NCI-H2227 (cell line): ENCODE measurements around the gene TMEM229B.
A peak's percentile ranks its signal among the peaks of the same experiment; 100 is the strongest.

ENCODE experiments used
- DNase-seq: peaks from one replicate; lab custom pipeline; 2025; ENCODE audit not compliant: unreplicated experiment; lab: John Stamatoyannopoulos, UW

TMEM229B gene

DNA sequence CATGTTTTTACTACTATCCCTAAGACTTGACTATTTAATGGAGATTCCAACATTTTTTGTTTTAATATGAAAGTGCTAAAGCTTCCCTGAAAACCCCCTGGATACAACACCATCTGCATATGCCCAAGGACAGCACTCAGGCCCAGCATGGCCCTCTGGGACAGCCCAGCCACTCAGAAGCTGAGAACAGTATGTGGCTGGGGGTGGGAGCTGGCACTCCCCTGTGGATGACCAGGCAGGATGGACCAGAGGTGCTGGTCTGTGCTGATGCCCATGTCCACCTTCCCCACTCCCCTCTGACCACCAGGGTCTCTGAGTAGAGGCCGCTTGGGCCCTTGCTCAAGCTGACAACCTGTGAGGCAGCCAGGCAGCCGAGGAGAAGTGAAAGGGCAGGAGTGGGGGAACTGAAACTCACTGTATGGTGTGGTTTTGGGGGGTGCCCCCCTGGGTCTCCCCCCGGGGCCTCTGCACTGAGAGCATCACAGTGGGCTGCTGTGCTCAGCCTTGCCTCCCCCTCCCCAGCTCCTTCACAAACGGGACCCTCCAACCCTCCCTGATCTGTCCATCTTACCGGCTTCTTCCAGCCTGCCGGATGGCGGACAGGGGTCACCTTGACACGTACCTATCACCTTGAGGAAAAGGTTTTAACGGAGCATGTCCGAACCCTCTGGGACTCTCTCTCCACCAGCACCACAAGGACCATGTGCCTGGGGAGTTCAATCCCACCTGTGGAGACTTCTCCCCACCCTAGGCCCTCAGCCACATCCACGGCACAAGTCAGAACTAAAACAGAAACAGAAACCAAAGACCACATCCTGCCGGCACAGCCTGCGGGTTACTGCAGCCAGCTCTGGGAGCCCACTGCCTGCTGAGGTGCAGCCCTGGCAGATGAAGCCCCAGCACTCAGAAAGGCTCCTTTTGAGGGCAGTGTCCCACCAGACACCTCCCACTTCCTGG, at the start of gene TMEM229B:
Gene TMEM229B (minus strand): TSS at position 785 of the 957 bp plus-strand sequence. CDS start 14,798 bp downstream, outside the sequence.
- DNase-seq: no peak

DNA sequence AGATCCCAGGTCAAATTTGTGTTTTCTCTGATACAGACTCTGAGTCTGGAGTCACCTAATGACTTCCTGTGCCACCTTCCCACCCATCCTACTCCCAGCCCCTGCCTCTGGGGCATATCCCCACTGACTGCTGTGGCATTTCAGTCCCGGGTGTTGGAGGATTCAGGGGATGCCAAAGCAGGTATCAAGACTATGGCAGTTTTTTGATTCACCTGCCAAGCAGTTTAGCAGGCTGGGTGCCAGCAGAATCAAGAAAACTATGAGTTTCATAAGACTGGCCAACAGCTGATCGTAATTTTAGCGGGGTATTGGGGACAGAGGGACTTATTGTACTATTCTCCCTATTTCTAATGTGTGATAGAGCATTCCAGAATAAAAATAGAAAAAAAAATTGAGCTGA, 49.2 kb upstream of the TMEM229B start:
- no peak for DNase-seq

DNA sequence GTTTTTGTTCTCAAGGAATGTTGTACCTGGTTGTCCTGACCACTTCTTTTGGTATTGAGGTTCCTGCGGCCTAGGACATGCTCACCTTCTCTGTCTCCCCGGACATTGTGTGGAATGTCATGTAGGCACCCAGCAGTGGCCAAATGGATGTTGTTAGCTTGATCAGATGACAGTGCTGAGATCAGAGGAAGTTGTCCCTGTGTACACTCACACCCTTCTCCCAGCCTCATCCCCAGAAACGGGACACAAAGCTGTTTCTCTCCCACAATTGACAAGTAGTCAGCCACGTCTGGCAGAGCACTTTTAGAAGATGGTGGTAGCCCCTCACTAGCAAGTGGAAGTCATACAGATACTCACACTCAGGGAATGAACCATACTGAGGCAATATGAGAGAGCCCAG, 47.6 kb upstream of the TMEM229B start:
- DNase-seq: no peak

DNA sequence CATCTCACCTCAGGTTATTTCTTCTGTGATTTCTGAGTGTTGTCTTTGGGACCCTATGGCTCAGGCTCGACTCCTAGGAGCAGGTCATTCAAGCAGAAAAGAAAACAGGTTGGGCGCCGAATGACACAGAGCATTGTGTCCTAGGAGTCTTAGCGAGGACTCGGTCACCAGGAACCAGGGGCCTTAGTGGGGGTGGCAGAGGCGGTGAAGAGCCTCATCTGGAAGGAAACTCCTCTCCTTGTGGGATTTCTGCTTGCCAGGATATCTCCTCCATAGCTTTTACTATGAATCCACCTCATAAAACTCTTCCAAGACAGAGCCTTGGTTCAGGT, 45.2 kb upstream of the TMEM229B start:
- no peak for DNase-seq

DNA sequence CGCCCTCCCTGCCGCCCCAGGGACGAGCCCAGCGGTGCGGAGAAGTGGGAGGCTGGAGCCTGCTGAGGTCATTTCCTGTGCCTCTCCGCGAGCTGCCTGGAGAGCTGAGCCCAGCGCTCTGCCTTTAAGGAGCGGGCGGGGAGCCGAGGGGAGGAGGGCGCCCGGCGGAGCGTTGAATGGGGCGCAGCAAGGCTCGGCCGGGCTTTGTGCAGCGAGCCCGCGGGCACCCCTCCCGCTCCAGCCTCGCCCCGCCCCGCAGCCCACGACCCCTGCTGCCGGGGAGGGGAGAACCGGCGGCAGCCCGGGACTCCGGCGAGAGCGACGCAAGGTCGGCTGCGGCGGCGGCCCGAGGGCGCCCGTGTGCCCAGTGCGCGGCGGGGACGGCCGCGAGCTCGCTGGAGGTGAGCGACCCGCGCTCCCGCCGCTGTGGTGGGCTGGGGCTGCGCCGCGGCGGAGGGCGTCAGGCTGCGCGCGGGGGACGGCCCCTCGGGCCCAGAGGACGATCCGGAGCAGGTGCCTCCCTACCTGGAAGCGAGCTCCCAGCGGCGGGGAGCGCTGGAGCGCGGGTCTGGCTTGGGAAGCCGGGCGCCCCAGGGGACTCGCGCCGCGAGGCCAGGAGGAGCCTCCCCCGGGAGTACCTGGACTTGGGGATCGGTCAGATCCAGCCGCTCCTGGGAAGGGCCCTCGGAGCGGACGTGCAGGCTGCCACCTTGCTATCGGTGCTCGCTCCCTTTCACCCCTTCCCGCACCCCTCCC, 44.7 kb upstream of the TMEM229B start, which contains the start of gene PLEKHH1:
Gene PLEKHH1 (plus strand): TSS at position 293 of the 756 bp plus-strand sequence. CDS start 8,578 bp downstream, outside the sequence.
- DNase-seq: peak; percentile 74

DNA sequence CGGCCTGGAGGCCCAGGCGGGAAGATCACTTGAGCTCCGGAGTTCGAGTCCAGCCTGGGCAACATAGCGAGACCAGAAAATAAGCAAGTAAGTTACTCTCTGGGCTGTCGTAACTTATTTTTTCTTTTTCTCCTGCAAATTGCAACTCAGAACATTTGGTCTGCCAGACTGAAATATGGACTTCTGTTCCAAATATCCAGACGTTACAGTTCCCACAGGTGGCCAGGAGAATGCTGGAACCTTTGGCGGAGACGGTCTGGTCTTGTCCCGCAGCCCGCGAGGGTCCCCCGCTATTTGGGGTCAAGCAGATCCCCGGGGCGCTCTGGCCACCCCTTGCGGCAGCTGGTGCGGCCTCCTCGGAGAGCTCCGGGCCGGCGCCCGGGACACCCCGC, 44.1 kb upstream of the TMEM229B start:
- no peak for DNase-seq

DNA sequence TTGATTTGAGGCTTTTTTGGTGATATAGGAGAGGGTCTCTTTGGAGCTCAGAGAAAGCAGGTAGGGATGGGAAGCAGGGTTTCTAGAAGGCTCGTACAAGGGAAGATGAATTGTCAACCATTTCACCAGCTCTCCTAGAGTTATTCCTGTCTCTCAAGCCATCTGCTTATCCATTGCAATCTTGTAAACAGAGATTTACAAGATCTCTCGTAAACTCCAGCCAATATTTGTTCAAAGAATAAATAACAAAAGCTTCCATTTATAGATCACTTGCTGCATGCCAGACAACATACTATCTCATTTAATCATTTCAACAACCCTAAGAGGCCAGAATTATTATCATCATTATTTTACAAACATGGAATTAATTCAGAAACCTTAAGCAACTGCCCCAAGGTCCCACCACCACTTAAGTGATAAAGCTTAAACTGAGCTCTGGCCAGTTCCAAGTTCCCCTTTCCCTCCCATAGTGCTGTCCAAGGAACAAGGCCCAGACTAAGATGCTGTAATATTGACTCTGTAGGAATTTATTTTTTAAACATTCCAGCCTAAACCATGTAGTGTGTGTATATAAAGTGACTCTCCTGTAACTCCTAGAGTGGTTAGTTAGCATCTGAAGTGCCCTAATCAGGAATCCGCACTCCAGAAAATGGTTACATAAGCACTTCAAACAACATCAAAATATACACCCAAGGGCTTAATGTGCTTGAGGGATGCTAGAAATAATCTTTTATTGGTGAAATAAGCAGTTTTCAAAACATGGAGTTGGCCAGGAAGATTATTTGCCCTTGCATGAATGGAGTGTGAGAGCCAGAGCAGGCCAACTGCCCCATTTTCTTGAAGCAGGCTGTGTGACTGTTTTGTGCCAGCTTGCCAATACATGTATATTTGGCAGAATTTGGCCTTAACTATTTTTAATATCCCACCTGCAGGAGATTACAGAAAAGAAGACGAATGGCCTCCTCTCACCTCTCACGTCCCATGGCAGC, 41.7 kb upstream of the TMEM229B start:
- no peak for DNase-seq

DNA sequence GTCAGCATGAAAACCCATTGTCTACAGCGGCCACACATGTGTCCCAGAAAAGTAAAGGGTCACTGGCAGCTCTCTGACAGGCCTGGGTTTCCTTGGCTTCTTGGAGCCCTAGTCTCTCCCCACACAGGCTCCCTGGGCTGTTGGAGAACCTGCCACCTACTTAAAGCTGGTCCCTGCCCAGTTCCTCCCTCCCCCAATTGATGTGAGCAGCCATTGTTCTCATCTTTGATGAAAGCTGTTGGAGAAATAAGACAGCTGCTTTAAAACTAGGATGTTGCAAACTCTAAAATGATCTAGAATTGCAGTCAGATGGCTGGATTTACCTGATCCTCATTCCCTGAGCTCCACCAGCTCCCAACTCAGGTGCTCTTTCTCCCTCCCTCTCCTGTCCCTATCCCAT, 39.8 kb upstream of the TMEM229B start:
- no peak for DNase-seq

DNA sequence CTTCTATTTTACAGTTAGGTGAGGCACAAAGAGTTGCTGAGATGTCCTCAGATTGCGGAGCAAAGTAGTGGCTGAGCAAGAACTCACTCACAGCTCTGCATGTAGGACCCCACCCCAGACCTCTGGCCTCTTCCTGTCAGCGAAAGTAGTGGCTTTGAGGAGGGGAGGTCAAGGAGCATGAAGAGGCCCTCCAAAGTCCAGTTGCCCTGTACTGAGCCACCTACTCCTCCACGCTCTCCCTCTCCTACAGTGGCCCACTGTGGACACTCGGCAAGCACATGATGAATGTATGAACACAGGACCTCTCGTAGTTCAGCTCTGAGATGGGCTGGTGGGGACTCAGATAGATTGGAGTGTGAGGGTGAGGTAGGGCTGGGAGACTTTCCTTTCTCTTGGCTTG, 39.2 kb upstream of the TMEM229B start:
- DNase-seq: no peak

DNA sequence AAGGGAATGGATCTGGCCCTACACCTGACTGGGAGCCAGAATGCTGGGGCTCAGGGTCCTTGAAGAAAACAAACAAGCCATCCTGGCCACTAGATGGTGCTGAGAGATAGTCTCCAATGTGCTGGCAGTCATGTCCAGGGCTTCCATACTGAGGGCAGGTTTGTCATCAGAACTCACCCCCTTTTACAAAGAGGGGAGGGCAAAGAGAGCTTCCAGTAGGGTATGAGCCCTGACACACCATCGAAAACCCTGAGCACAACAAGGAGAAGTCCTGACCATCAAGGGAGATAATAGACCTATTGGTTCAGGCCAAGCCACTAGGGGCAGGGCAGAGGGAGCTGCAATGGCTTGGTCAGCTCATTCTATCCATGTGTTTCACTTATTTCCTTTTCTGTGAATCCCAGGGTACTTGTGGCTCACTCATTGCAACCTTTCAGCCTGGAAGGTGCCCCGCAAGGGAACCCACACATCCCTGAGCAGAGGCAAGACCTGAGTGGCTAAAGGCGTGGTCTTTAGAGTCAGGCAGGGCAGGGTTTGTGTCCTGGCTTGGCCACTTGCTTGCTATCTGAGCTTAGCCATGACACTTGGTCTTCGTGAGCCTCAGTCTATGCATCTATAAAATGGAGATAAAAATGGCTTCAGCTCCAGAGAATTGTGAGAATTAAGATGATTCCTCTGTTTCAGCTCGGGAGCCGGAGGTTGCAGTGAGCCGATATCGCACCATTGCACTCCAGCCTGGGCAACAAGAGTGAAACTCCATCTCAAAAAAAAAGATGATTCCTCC, 38.3 kb upstream of the TMEM229B start:
- DNase-seq: peak; percentile 60

DNA sequence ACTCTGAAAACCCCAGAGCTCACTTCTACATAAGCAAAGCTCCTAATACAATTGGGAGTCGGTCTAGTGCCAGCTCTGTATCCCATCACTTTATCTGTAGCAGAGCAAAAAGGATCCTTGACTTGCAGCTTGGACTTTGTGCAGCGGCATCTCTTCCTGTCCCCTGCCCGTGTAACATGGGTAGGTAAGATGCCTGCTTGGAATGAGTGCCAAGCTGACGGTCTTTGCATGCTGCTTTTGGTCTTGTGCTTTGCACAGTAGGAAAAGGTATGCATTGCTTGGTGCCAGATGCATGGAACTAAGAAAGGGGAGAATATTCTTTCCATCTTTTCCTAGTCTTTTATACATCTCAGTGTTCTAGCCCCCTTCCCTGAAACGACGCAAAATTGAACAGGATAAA, 37.7 kb upstream of the TMEM229B start:
- no peak for DNase-seq

DNA sequence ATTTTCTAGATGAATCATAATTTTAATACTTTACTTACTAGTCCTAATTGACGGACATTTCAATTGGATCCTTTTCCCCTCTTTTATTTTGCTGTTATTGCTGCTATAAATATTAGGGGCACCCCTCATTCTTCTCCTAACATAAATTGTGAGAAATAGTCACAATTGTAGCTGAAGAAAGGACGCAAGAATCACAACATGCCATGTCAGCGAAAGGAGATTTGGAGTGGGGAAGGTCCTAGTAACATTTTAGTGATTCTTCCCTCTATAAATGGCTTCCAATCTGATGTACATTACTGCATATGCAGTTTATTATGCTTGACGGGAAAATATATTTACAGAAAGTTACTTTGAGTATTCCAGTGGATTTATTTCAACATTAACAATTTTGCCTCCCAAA, 36.9 kb upstream of the TMEM229B start:
- DNase-seq: no peak

DNA sequence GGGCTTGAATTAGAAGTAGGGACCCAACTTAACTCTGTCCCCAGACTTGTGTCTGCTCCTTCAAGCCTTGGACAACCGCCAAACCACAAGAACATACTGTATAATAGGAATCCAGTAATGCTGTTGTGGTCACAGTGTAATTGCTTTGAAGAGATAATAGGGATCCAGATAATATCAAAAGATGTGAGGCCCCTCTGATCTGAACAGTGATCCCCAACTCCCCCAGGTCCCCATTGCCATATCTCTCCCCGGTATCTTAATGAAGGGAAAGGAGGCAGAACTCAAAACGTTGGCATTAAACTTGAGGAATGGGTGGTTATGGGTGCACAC, 36.1 kb upstream of the TMEM229B start:
- no peak for DNase-seq

DNA sequence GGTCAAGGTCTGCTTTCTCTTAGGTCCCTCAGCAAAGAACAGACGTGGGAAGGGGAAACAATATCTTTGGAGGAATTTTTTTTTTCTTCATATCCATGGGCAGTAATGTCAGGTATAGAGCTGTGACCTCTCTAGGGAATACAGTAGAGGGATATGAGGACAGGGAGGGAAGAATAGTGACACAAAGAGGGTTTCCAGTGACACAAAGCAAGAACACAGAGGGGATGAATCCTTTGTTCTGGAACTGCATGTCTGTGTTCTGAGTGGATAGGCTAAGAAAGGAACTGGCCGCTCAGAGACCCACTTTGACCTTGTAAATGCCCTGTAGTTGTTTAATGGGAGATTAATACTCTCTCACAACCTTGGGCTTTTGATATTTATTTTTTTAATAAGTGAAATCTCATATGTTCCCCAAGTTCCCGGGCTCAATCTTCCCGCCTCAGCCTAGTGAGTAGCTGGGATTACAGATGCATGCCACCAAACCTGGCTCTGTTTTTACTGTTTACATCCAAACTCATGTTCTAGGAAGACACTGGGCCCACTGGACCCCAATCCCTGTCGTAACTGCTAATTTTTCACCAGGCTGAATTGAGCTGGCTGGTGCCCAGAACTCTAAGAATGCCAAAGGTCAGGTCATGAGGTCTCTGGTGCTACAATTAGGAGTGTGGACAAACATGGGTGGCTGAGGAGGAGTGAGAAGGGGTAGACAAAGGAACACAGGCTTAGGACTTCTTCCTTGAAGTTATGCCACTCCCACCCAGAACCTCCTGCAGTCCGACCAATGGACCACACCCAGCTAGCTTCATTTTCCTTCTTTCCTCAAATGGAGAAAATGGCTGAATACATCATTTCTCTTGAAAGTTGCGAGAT, 35.5 kb upstream of the TMEM229B start:
- no peak for DNase-seq

DNA sequence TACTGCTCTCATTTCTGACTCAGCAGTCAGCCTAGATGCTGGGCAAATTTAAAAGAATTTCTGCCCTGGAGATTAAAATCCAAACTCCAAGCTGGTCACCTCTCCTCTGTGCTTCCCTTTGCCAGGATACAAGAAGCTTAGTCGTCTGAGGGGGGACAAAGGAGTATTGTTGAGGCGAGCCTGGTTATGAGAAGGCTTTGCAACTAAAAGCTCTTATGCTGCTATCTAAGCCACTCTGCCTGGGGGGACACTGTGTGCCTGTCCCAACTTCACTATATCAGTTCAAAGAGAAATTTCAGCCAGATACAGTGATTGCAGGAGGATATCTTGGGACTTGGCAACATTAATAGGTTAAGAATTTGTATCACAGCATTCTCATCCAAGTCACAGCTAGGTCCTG, 33.7 kb upstream of the TMEM229B start:
- DNase-seq: no peak

DNA sequence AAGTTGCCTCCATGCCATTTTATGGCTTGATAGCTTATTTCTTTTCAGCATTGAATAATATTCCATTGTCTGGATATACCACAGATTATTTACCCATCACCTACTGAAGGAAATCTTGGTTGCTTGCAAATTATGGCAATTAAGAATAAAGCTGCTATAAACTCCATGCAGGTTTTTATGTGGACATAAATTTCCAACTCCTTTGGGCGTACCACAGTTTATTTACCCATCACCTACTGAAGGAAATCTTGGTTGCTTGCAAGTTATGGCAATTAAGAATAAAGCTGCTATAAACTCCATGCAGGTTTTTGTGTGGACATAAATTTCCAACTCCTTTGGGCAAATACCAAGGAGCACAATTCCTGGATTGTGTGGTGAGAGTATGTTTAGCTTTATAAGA, 32.0 kb upstream of the TMEM229B start:
- no peak for DNase-seq

DNA sequence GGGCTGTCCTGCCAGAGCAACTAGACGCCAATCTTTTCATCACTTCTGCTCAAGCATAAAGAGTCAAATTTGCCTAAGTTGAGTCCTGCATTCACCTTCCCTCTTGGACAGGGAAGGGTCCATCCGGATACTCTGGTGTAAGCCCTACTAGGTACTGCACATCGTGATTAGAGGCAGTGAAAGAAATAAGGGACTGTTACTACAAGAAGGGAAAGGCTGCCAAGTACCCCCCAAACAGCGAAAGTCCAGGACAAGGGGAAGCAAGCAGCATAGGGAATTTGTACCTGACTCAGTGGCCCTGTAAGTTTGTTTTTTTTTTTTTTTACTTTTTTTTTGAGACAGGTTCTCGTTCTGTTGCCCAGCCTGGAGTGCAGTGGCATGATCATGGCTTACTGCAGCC, 30.9 kb upstream of the TMEM229B start:
- no peak for DNase-seq

DNA sequence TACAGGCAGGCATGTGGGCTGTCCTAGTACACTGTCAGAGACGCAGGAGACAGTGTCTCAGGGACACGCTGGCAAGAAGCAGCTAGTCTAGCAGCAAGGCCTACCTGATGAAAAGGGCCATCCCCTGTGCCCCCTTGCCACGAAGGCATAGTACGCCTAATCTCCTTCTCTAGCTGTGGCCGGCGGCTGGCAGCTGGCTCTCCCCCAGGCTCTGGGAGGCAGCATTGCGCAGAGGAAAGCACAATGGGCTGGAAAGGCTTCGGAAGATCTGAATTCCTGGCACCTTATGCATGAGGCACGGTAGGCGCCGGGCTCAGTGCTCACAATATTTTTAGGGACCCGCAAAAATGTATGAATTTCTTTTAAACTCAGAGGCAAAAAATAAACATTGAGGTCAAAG, 28.6 kb upstream of the TMEM229B start:
- peak; percentile 12 for DNase-seq

DNA sequence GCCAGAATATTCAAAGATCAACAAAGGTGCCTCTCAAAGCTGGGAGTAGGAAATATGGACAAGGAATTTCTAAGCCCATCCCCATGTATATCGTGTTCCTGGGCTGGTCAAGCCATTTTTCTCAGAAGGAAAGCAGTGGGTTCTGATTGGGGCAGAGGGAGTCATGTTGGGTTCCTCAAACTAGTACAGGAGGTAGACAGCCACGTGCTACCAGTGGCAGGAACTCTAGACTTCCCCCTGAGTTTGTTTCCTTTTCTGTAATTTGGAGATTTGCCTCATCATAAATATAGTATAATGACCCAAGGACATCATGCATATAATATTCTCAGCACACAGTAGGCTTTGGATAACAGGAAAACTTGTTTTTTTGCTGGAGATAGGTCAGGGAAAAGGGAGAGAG, 28.2 kb upstream of the TMEM229B start:
- no peak for DNase-seq
